Peyer's patch (tissue), 4 donors: ENCODE results near the gene GADD45GIP1.

Experiments
- CTCF ChIP-seq, 6 experiments: fragments of 450-650 bp in 4 of 6; fragments of 200-600 bp in 2 of 6; sonication (generic) in 1 of 6; IDR thresholded peaks; one replicate each; pipeline ENCODE4 v1.5.1; 2017 to 2019; ENCODE audit warnings: antibody characterized with exemption in 6 of 6, mild to moderate bottlenecking in 3 of 6, moderate library complexity in 1 of 6
- POLR2A ChIP-seq, 2 donors: fragments of 450-650 bp; IDR thresholded peaks; one replicate each; pipeline ENCODE4 v1.5.1; 2017; ENCODE audit warnings: antibody characterized with exemption in 2 of 2, mild to moderate bottlenecking in 2 of 2, moderate library complexity in 2 of 2

GRCh38 chr19:13003081-13003480 is 46.1 kb upstream of the GADD45GIP1 start:
- TF ChIP-seq CTCF (IDR thresholded peaks at IDR 0.05) (no peak), POLR2A (IDR thresholded peaks at IDR 0.05) (no peak)
